Peyer's patch (tissue), 4 donors: ENCODE measurements around the gene HJURP.

Source experiments
- POLR2A ChIP-seq, 2 donors: fragments of 450-650 bp; IDR thresholded peaks; one replicate each; pipeline ENCODE4 v1.5.1; 2017; ENCODE audit warnings: antibody characterized with exemption in 2 of 2, mild to moderate bottlenecking in 2 of 2, moderate library complexity in 2 of 2
- TF ChIP-seq, protein P1 (sequence below), 6 experiments: fragments of 450-650 bp in 4 of 6; fragments of 200-600 bp in 2 of 6; sonication (generic) in 1 of 6; IDR thresholded peaks; one replicate each; pipeline ENCODE4 v1.5.1; 2017 to 2019; ENCODE audit warnings: antibody characterized with exemption in 6 of 6, mild to moderate bottlenecking in 3 of 6, moderate library complexity in 1 of 6

DNA sequence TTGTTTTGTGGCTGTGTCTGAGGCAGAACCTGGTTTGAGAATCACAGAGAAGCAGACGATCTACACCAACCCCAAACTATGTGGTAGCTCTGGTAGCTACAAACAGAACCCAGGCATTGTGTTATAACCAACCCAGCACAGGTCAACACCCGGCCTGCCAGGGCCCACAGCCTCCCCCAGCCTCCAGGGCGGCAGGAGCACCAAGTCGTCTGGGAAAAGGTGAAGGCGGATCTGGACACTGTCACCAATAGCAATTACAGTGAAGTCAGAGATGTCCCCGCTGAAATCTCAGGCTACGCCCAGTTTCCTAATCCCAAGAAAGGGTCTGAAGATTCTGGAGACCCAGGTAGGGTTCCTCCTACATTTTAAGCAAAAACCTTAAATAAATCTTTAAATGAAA lies 3.6 kb downstream of the HJURP start:
- TF ChIP-seq, protein P1, sequence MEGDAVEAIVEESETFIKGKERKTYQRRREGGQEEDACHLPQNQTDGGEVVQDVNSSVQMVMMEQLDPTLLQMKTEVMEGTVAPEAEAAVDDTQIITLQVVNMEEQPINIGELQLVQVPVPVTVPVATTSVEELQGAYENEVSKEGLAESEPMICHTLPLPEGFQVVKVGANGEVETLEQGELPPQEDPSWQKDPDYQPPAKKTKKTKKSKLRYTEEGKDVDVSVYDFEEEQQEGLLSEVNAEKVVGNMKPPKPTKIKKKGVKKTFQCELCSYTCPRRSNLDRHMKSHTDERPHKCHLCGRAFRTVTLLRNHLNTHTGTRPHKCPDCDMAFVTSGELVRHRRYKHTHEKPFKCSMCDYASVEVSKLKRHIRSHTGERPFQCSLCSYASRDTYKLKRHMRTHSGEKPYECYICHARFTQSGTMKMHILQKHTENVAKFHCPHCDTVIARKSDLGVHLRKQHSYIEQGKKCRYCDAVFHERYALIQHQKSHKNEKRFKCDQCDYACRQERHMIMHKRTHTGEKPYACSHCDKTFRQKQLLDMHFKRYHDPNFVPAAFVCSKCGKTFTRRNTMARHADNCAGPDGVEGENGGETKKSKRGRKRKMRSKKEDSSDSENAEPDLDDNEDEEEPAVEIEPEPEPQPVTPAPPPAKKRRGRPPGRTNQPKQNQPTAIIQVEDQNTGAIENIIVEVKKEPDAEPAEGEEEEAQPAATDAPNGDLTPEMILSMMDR (IDR thresholded peaks at IDR 0.05) = no peak
- no peak for TF ChIP-seq POLR2A (IDR thresholded peaks at IDR 0.05)
